Mucosa of descending colon (tissue), 3 donors: ENCODE data around the gene GAS7. TPM values are rescaled to one million over a fixed set of nuclear protein-coding genes. Genes with fewer than 3 reads are reported as not detected.
A peak's percentile ranks its signal among the peaks of the same experiment; 100 is the strongest.

Experiments
- ATAC-seq: fragments of 200-7000 bp; cut with Tn5 transposase; one replicate; pipeline ENCODE4 v1.9.1; 2020; ENCODE audit warnings: mild to moderate bottlenecking, moderate library complexity
- DNase-seq, 3 donors: peaks; one replicate each; pipeline ENCODE4 v3.0.0-alpha.2; 2020
- H3K36me3 ChIP-seq: fragments of 200-600 bp; one replicate; pipeline ENCODE4 v1.8.0; 2021; ENCODE audit warnings: low read depth, mild to moderate bottlenecking
- H3K4me1 ChIP-seq: fragments of 200-600 bp; one replicate; pipeline ENCODE4 v1.8.0; 2021; ENCODE audit warnings: low read depth, mild to moderate bottlenecking
- H3K4me3 ChIP-seq: fragments of 200-600 bp; one replicate; pipeline ENCODE4 v1.8.0; 2021; ENCODE audit warnings: mild to moderate bottlenecking
- H3K9me3 ChIP-seq: fragments of 200-600 bp; one replicate; pipeline ENCODE4 v1.8.0; 2021; ENCODE audit warnings: mild to moderate bottlenecking
- intact Hi-C, 2 donors: fragments of 100-400 bp; cut with DNase I in 1 of 2; cut with micrococcal nuclease in 1 of 2; formaldehyde crosslinking; loops; one replicate each; pipeline versions ENCODE4 v1.11.0 to v1.11.1; 2022; cut with DNase I, micrococcal nuclease
- total RNA-seq, 3 donors: library from RNA; stranded (reverse); fragmentation: NEBNext Ultra II Directional in 2 of 3; extraction: Animal tissue kit (Norgen Biotek cat#: 25700) in 2 of 3; gene quantifications; one replicate each; pipeline versions ENCODE4 v1.2.1 to v1.2.4, GENCODE V29; 2021 to 2023
- TF ChIP-seq, protein P1 (sequence below): fragments of 200-600 bp; IDR thresholded peaks from one replicate; pipeline ENCODE4 v1.8.0; 2022; ENCODE audit warnings: antibody characterized with exemption, mild to moderate bottlenecking
- donor health status: DM: no; HTN: no; CAD: no; lungs with moderate emphysema.
- donor health status: DM: no; HTN: no; CAD: no.
- donor health status: DM: no; HTN: yes; CAD: no.

Gene GAS7
- total RNA-seq, 3 donors from 2014 or later: 6.4 to 54.4 (median 21.6) TPM

DNA sequence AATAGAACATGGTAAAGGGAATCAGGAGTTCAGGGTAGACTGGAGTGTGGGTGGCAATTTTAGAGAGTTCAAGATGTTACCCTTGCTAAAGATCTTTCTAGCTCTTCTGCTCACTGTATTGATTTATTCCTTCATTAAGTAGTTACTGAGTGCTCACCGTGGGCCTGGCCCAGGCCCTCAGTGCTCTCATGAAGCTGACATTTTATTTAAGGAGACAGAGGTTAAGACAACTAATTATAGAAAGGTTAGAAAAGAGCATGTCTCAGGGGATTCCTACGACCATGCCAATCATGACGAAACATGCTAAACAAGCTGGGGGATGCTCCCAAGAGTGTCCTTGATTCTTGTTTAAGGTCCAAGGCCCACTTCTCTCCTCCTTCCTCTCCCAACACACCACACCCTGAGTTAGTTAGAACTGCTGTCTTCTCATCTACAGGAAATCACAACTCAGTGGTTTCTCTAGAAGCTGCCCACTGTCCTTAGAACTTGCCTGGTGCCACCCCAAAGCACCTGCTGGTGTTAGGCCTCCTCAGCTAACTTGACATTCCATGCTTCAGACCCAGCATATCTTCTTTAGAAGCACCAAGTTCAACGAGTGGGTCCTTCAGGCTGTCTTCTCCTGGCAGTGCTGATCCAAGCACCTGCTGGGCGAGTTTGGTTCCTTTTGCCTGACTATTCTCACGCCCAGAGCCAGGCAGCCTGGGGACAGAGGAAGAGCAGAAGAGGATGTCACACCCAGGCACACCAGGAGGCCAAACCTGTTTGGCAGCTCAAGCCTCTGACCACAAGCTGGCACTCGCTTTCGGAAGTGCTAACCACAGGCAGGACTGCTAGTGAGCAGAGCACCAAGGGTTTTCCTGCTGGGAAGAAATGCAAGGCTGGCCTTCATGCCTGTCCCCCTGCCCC lies 79.0 kb downstream of the GAS7 start:
- peak; percentile 75 for ATAC-seq
- Histone ChIP-seq H3K36me3 (no peaks in the 10 kb centered on the region), H3K4me1 (peaks cover 11% of the 10 kb centered on the region), H3K9me3 (no peaks in the 10 kb centered on the region), H3K4me3 (no peak overlapping the region)
- intact Hi-C loops: no loop called here
- TF ChIP-seq, protein P1, sequence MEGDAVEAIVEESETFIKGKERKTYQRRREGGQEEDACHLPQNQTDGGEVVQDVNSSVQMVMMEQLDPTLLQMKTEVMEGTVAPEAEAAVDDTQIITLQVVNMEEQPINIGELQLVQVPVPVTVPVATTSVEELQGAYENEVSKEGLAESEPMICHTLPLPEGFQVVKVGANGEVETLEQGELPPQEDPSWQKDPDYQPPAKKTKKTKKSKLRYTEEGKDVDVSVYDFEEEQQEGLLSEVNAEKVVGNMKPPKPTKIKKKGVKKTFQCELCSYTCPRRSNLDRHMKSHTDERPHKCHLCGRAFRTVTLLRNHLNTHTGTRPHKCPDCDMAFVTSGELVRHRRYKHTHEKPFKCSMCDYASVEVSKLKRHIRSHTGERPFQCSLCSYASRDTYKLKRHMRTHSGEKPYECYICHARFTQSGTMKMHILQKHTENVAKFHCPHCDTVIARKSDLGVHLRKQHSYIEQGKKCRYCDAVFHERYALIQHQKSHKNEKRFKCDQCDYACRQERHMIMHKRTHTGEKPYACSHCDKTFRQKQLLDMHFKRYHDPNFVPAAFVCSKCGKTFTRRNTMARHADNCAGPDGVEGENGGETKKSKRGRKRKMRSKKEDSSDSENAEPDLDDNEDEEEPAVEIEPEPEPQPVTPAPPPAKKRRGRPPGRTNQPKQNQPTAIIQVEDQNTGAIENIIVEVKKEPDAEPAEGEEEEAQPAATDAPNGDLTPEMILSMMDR: no peak
- peak; percentile 79 to 80 (median 79) for DNase-seq

DNA sequence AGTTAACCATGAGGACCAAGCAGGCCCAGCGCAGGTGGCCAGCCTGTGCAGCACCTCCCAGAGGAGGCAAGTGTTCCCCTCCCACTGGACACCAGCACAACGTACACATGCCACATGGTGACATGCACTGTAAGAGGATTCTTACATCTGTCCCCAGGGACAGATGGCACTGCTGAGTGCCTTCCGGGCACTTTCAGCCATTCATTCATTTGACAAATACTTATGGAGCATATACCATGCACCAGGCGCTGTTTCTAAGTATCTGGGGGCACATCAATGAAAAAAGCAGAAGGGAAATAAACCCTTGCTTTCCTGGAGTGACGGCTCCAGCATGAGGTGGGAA lies 79.6 kb downstream of the GAS7 start:
- no peaks in the 10 kb centered on the region for H3K9me3 ChIP-seq
- DNase-seq (no peak), ATAC-seq (no peak)
- no peaks in the 10 kb centered on the region for H3K36me3 ChIP-seq
- intact Hi-C loops: no loop called here
- H3K4me1 ChIP-seq: peaks cover 13% of the 10 kb centered on the region
- H3K4me3 ChIP-seq: no peak overlapping the region
- TF ChIP-seq, protein P1: no peak

DNA sequence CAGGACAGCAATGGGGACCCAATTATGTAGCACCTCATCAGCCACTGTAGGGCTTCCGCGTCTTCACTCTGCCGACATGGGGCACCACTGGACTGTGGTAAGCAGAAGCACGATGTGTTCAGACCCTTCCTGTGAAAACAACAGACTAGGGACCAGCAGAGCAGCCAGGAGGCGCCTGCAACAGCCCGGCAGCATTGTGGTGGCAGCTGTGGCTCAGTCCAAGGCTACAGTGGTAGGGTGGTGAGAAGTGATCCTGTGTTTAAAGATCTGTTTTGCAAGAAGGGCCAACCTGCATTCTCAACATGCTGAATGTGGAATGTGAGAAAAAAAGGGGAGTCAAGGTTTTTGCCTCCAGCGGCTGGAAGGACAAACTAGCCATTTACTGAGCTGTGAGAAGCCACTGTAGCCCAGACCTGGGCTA lies 80.8 kb downstream of the GAS7 start:
- peak in 1 of 3 donors; percentile 61 for DNase-seq
- H3K36me3 ChIP-seq: no peaks in the 10 kb centered on the region
- no peak for ATAC-seq
- peaks cover 13% of the 10 kb centered on the region for H3K4me1 ChIP-seq
- H3K9me3 ChIP-seq: no peaks in the 10 kb centered on the region
- TF ChIP-seq, protein P1: no peak
- no peak overlapping the region for H3K4me3 ChIP-seq
- intact Hi-C loops: no loop called here

DNA sequence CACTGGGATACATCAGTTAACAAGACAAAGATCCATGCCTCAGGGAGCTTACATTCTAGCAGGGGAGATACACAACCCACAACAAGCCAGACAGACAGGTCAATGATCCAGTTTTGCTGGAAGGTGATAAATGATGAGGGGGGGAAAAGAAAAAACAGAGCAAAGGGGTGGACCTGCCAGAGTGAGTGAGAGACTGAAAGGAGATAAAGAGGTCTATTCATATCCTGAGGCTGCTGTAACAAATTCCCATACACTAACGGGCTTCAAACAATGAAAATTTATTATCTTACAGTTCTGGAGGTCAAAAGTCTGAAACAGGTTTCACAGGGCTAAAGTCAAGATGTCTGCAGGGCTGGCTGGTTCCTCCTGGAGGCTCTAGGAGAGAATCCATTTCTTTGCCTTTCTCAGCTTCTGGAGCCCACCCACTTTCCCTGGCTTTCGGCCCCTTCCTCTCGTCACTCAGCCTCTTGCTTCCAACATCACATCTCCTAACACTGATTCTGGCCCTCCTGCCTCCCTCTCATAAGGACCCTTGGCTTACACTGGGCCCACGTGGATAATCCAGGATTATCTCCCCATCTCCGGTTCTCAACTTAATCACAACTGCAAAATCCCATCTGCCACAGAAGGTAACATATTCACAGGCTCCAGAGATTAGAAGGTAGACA lies 81.5 kb downstream of the GAS7 start:
- TF ChIP-seq, protein P1: no peak
- intact Hi-C loops: no loop called here
- Histone ChIP-seq H3K36me3 (no peaks in the 10 kb centered on the region), H3K4me3 (no peak overlapping the region), H3K9me3 (no peaks in the 10 kb centered on the region), H3K4me1 (peaks cover 13% of the 10 kb centered on the region)
- ATAC-seq (no peak), DNase-seq (no peak)

DNA sequence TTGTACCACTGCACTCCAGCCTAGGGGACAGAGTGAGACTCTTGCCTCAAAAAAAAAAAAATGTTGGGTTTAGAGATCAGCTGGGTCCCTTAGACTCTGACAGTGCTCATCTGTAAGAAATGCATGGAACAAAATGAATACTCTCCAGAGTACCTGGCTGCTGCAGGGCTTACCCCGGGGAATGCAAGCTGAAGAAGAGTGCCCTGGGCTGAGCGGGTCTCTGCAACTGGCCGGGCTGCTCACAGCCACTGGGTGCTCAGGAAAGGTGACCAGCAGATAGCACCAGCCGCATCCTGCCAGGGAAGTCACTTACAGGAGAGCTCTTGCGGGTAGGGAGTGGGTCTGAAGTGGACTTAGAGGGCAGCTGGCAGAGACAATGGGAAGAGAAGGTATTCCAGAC lies 82.1 kb downstream of the GAS7 start:
- Histone ChIP-seq H3K4me3 (no peak overlapping the region), H3K36me3 (no peaks in the 10 kb centered on the region), H3K4me1 (peaks cover 13% of the 10 kb centered on the region), H3K9me3 (no peaks in the 10 kb centered on the region)
- ATAC-seq (no peak), DNase-seq (no peak)
- intact Hi-C loops: no loop called here
- TF ChIP-seq, protein P1: no peak
